ENCODE data around the gene CHL1. TPM values are rescaled to one million over a fixed set of nuclear protein-coding genes. Genes with fewer than 3 reads are reported as not detected.

The CHL1 gene
- total RNA-seq, 4 donors from 2014 or later: 2.6 to 64.8 (median 17.7) TPM

DNA sequence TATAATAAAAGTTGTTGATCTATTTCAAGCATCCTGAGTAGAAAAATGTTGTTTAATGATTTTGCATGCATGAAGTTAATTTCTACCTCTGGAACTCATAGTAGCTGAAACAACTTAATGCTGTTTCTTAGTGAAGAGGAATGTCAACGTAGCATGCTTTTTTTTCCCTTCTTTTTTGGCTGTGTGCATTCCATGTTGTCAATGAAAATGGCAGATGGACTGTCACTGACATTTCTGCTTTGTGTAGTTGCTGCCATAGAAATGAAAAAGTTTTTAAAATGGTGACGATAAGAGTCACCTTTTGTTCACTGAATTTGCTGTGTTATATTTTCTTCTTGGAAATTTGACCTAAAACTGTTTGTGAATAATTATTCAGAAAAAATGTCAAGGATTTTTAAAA lies 116.3 kb downstream of the CHL1 start:
- no peaks in the 10 kb centered on the region for H3K9me3 ChIP-seq
- H3K4me3 ChIP-seq: no peak overlapping the region
- H3K4me1 ChIP-seq: no peaks in the 10 kb centered on the region
- TF ChIP-seq, protein P1, sequence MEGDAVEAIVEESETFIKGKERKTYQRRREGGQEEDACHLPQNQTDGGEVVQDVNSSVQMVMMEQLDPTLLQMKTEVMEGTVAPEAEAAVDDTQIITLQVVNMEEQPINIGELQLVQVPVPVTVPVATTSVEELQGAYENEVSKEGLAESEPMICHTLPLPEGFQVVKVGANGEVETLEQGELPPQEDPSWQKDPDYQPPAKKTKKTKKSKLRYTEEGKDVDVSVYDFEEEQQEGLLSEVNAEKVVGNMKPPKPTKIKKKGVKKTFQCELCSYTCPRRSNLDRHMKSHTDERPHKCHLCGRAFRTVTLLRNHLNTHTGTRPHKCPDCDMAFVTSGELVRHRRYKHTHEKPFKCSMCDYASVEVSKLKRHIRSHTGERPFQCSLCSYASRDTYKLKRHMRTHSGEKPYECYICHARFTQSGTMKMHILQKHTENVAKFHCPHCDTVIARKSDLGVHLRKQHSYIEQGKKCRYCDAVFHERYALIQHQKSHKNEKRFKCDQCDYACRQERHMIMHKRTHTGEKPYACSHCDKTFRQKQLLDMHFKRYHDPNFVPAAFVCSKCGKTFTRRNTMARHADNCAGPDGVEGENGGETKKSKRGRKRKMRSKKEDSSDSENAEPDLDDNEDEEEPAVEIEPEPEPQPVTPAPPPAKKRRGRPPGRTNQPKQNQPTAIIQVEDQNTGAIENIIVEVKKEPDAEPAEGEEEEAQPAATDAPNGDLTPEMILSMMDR (IDR thresholded peaks at IDR 0.05): no peak
- TF ChIP-seq POLR2A (IDR thresholded peaks at IDR 0.05): no peak
- no peak for DNase-seq
- no peaks in the 10 kb centered on the region for H3K36me3 ChIP-seq
- no peak overlapping the region for H3K27ac ChIP-seq
- no peaks in the 10 kb centered on the region for H3K27me3 ChIP-seq
- intact Hi-C loops (cut with DNase I; ENCODE audit: low total_unique reads): no loop called here

DNA sequence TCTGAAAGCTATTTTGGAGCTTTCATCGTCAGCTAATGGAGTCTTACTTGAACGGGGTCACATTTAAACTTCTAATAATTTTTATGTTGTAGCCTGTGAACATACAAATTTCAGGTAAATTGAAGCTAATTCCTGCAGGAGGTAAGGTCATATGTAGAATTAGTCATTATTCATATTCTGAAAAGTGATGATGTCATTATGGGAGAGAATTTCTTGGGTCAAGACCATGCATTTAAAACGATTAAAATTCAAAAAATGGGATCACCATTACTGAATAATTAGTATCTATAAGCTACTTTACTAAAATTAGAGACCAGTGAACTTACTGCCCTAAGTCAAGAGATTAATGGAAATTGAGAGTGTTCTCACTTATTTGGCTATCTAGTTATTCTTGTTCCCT lies 120.4 kb downstream of the CHL1 start:
- no peak for DNase-seq
- Histone ChIP-seq H3K9me3 (no peaks in the 10 kb centered on the region), H3K27ac (no peak overlapping the region), H3K27me3 (no peaks in the 10 kb centered on the region), H3K4me1 (no peaks in the 10 kb centered on the region), H3K4me3 (no peak overlapping the region), H3K36me3 (no peaks in the 10 kb centered on the region)
- no peak for TF ChIP-seq POLR2A (IDR thresholded peaks at IDR 0.05)
- TF ChIP-seq, protein P1 (IDR thresholded peaks at IDR 0.05): no peak
- intact Hi-C loops (cut with DNase I; ENCODE audit: low total_unique reads): no loop called here

- DNase-seq: no peak
- TF ChIP-seq, protein P1 (IDR thresholded peaks at IDR 0.05): no peak
- no peak for TF ChIP-seq POLR2A (IDR thresholded peaks at IDR 0.05)
- Histone ChIP-seq H3K9me3 (no peaks in the 10 kb centered on the region), H3K27ac (no peak overlapping the region), H3K36me3 (no peaks in the 10 kb centered on the region), H3K4me1 (no peaks in the 10 kb centered on the region), H3K27me3 (no peaks in the 10 kb centered on the region), H3K4me3 (no peak overlapping the region)
- intact Hi-C loops (cut with DNase I; ENCODE audit: low total_unique reads): no loop called here
Observed at GRCh38 chr3:318903-319302, 122.3 kb downstream of the CHL1 start.

DNA sequence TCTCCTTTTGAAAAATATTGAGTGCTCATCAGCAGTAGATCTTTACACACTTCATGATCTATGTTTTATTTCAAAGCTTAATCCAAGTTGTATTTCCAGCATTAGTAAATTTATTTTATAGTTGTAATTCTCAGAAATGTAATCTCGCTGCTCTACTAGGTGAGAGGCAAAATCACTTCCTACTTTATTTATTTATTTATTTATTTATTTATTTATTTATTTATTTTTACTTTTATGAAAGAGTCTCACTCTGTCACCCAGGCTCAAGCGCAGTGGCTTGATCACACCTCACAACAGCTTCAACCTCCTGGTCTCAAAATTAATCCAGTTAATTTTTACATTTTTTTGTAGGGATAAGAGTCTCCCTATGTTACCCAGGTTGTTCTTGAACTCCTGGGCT lies 127.9 kb downstream of the CHL1 start:
- intact Hi-C loops (cut with DNase I; ENCODE audit: low total_unique reads): no loop called here
- Histone ChIP-seq H3K4me3 (no peak overlapping the region), H3K36me3 (no peaks in the 10 kb centered on the region), H3K4me1 (no peaks in the 10 kb centered on the region), H3K27ac (no peak overlapping the region), H3K9me3 (no peaks in the 10 kb centered on the region), H3K27me3 (no peaks in the 10 kb centered on the region)
- TF ChIP-seq, protein P1 (IDR thresholded peaks at IDR 0.05): no peak
- TF ChIP-seq POLR2A (IDR thresholded peaks at IDR 0.05): no peak
- no peak for DNase-seq

- no peaks in the 10 kb centered on the region for H3K36me3 ChIP-seq
- intact Hi-C loops (cut with DNase I; ENCODE audit: low total_unique reads): no loop called here
- H3K9me3 ChIP-seq: no peaks in the 10 kb centered on the region
- no peak overlapping the region for H3K4me3 ChIP-seq
- no peaks in the 10 kb centered on the region for H3K4me1 ChIP-seq
- TF ChIP-seq, protein P1 (IDR thresholded peaks at IDR 0.05): no peak
- TF ChIP-seq POLR2A (IDR thresholded peaks at IDR 0.05): no peak
- no peak overlapping the region for H3K27ac ChIP-seq
- H3K27me3 ChIP-seq: no peaks in the 10 kb centered on the region
- DNase-seq: no peak
Observed at GRCh38 chr3:325495-325894, 128.9 kb downstream of the CHL1 start.

All from uterus (tissue), 4 donors.